Keratinocyte (primary cell): ENCODE measurements around the gene UBC.

ENCODE experiments used
- CTCF ChIP-seq, 3 experiments: IDR thresholded peaks in 1 of 3; conservative IDR thresholded peaks in 1 of 3; optimal IDR thresholded peaks in 1 of 3; 2 replicates in 2 of 3; 3 replicates in 1 of 3; pipeline versions ENCODE3 to v1.5.1; 2011; ENCODE audit warnings: low read length in 3 of 3, mild to moderate bottlenecking in 3 of 3, moderate library complexity in 2 of 3, control low read depth in 1 of 3, inconsistent platforms in 1 of 3; ENCODE audit not compliant: insufficient read depth in 2 of 3; ENCODE audit errors: extremely low read depth in 1 of 3
- EZH2 ChIP-seq: IDR thresholded peaks from one replicate; pipeline ENCODE4 v1.6.1; 2012; ENCODE audit warnings: inconsistent platforms, mild to moderate bottlenecking, low read length, moderate library complexity

GRCh38 chr12:124875803-124876132, 38.7 kb downstream of the UBC start:
- no peak for TF ChIP-seq CTCF (optimal IDR thresholded peaks at IDR 0.05 in 1 of 3, IDR thresholded peaks at IDR 0.05 in 1 of 3, conservative IDR thresholded peaks at IDR 0.05 in 1 of 3; ENCODE audit: extremely low read depth in 1 of 3, insufficient read depth in 2 of 3, low read length in 3 of 3)
- TF ChIP-seq EZH2: no peak
